ENCODE results near the gene DUS3L. TPM values are rescaled to one million over a fixed set of nuclear protein-coding genes. Genes with fewer than 3 reads are reported as not detected.
"Not testable (repeated sequence)": the region's sequence is repeated elsewhere in the genome, so short reads cannot be mapped to it uniquely, and the experiment has no call there.

The DUS3L gene
- total RNA-seq, 1 experiment from 2014 or later = 67.0 TPM

DNA sequence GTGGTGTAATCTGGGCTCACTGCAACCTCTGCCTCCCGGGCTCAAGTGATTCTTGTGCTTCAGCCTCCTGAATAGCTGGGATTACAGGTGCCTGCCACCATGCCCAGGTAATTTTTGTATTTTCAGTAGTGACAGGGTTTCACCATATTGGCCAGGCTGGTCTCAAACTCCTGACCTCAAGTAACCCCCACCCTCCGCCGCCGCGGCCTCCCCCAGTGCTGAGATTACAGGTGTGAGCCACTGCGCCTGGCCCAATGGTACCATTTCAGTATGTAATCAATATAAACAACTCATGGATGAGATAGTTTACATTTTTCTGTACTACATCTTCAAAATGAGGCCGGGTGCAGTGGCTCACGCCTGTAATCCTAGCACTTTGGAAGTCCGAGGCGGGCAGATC is 46.0 kb downstream of the DUS3L start:
- H3K23me2 ChIP-seq (ENCODE audit: insufficient read length, low read depth, low read length, poor library complexity, severe bottlenecking); H3K4me1 ChIP-seq (ENCODE audit: insufficient read depth, low read length); H3K4me2 ChIP-seq (ENCODE audit: insufficient read depth, insufficient read length, low read length); H2AFZ ChIP-seq (ENCODE audit: low read length); H4K5ac ChIP-seq (ENCODE audit: insufficient read length, low read depth, low read length); H3K56ac ChIP-seq (ENCODE audit: insufficient read length, low read depth, low read length); H2AK5ac ChIP-seq (ENCODE audit: insufficient read length, low read length); H4K20me1 ChIP-seq (ENCODE audit: control insufficient read depth, insufficient read depth, insufficient read length); DNase-seq; H3T11ph ChIP-seq (ENCODE audit: low read length); H2BK5ac ChIP-seq (ENCODE audit: insufficient read length, low read length); H3K79me2 ChIP-seq (ENCODE audit: insufficient read depth, low read length); H3K27ac Mint-ChIP-seq; H3K14ac ChIP-seq (ENCODE audit: insufficient read depth, low read length); H3K4me3 Mint-ChIP-seq; H3K9ac ChIP-seq (ENCODE audit: extremely low read depth, insufficient read length, low read length); H3K9me3 Mint-ChIP-seq; H4K91ac ChIP-seq (ENCODE audit: insufficient read length, low read depth, low read length); H2BK12ac ChIP-seq (ENCODE audit: insufficient read length, low read depth, low read length); H3K27ac ChIP-seq (ENCODE audit: insufficient read length, low read depth, low read length); H3K79me1 ChIP-seq (ENCODE audit: insufficient read depth, low read depth, low read length, poor library complexity, severe bottlenecking); H3K18ac ChIP-seq (ENCODE audit: insufficient read length, low read depth, low read length); H2BK20ac ChIP-seq (ENCODE audit: low read depth, low read length, poor library complexity, severe bottlenecking); H3K36me3 Mint-ChIP-seq (ENCODE audit: insufficient read depth in 1 of 3, low read depth in 3 of 3); H3K9me3 ChIP-seq (ENCODE audit: control insufficient read depth, low read depth, low read length); H3K23ac ChIP-seq (ENCODE audit: insufficient read length, low read depth, low read length); H4K8ac ChIP-seq (replicated peaks; ENCODE audit: insufficient read length, low read depth, low read length); H3K27me3 ChIP-seq (ENCODE audit: insufficient read depth, low read length); H2BK120ac ChIP-seq (ENCODE audit: low read depth, low read length, poor library complexity, severe bottlenecking); H3K4ac ChIP-seq (ENCODE audit: low read depth, low read length); H2BK15ac ChIP-seq (ENCODE audit: low read depth, low read length); H3K4me1 Mint-ChIP-seq: not testable (repeated sequence)
- WGBS (ENCODE audit: extremely low coverage, insufficient read length, low lambda C conversion rate) = no CpG with 5 or more reads among the region's 10 CpGs
- H3K27me3 Mint-ChIP-seq (ENCODE audit: low read depth) = peaks cover 22% of the 10 kb centered on the region
